H1 (cell line): ENCODE measurements around the gene PRDX2. TPM values are rescaled to one million over a fixed set of nuclear protein-coding genes. Genes with fewer than 3 reads are reported as not detected.

ENCODE experiments used
- EZH2 ChIP-seq: fragments of 200-600 bp; sonication (generic); IDR thresholded peaks from 2 replicates; pipeline ENCODE4 v1.7.1; 2012; ENCODE audit warnings: low read depth, mild to moderate bottlenecking, moderate library complexity, low read length, inconsistent platforms; ENCODE audit not compliant: severe bottlenecking
- SIN3A ChIP-seq, 2 experiments: IDR thresholded peaks in 1 of 2; conservative IDR thresholded peaks in 1 of 2; 2 replicates each; pipeline ENCODE4 v1.6.1; 2011 to 2012; ENCODE audit warnings: low read length in 2 of 2, improper control_type of control experiment in 1 of 2, low read depth in 1 of 2, mild to moderate bottlenecking in 1 of 2
- SRF ChIP-seq: IDR thresholded peaks from 2 replicates; pipeline ENCODE4 v1.6.1; 2011; ENCODE audit warnings: mild to moderate bottlenecking, low read depth, low read length, moderate library complexity
- polyA plus RNA-seq, 7 experiments: library from polyadenylated mRNA; depleted of rRNA in 3 of 7; stranded (reverse) in 5 of 7; unstranded in 2 of 7; fragments of >200 nt in 5 of 7; fragments of 200-250 nt in 2 of 7; gene quantifications; 1 replicate in 5 of 7; 2 replicates in 1 of 7; 4 replicates in 1 of 7; pipeline versions ENCODE4 v1.2.1 to v1.2.3, GENCODE V29; 2011 to 2013; ENCODE audit warnings: missing spikeins in 2 of 7, mixed read lengths in 2 of 7
- total RNA-seq: library from RNA; stranded (reverse); fragmentation: NEBNext Ultra II Directional; extraction: Animal tissue kit (Norgen Biotek cat#: 25700); gene quantifications from 2 replicates; pipeline ENCODE4 v1.2.1, GENCODE V29; 2021

PRDX2 gene
- total and polyA plus RNA-seq, 2 of the 8 experiments (the other 6 are each of a cell fraction or from before 2014, with no cell fraction given) = 380 to 748 TPM

DNA sequence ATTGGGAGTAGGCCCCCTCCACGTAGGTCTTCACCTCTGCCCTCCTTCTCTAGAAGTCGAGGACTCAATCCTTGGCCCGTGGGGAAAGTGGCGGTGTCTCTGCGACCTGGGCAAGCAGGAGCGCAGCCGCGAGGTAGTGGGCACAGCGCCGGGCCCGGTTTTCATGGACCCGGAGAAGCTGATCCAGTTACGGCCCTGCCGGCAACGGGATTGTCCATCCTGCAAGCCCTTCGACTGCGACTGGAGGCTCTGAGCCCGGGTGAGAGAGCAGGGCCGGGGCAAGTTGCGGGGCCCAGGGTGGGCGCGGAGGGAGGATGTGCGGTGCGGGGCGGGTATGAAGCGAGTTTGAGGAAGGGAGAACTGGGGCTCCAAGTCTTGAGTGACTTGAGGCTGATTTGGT is 2.5 kb upstream of the PRDX2 start (continued):
- TF ChIP-seq SIN3A (conservative IDR thresholded peaks at IDR 0.05 in 1 of 2, IDR thresholded peaks at IDR 0.05 in 1 of 2; ENCODE audit: low read depth in 1 of 2, low read length in 2 of 2) (no peak), SRF (no peak), EZH2 (no peak)
- TF ChIP-seq, all 59 proteins: peak for 0
